Mucosa of descending colon (tissue), 3 donors: Measurements from ENCODE around the gene UBAC1. TPM values are rescaled to one million over a fixed set of nuclear protein-coding genes. Genes with fewer than 3 reads are reported as not detected.
"Not testable (repeated sequence)": the region's sequence is repeated elsewhere in the genome, so short reads cannot be mapped to it uniquely, and the experiment has no call there.

Experiments
- ATAC-seq: fragments of 200-7000 bp; cut with Tn5 transposase; one replicate; pipeline ENCODE4 v1.9.1; 2020; ENCODE audit warnings: mild to moderate bottlenecking, moderate library complexity
- DNase-seq, 3 donors: peaks; one replicate each; pipeline ENCODE4 v3.0.0-alpha.2; 2020
- H3K36me3 ChIP-seq: fragments of 200-600 bp; one replicate; pipeline ENCODE4 v1.8.0; 2021; ENCODE audit warnings: low read depth, mild to moderate bottlenecking
- H3K4me1 ChIP-seq: fragments of 200-600 bp; one replicate; pipeline ENCODE4 v1.8.0; 2021; ENCODE audit warnings: low read depth, mild to moderate bottlenecking
- H3K4me3 ChIP-seq: fragments of 200-600 bp; one replicate; pipeline ENCODE4 v1.8.0; 2021; ENCODE audit warnings: mild to moderate bottlenecking
- H3K9me3 ChIP-seq: fragments of 200-600 bp; one replicate; pipeline ENCODE4 v1.8.0; 2021; ENCODE audit warnings: mild to moderate bottlenecking
- CTCF ChIP-seq: fragments of 200-600 bp; IDR thresholded peaks from one replicate; pipeline ENCODE4 v1.8.0; 2022; ENCODE audit warnings: antibody characterized with exemption, mild to moderate bottlenecking
- intact Hi-C, 2 donors: fragments of 100-400 bp; cut with DNase I in 1 of 2; cut with micrococcal nuclease in 1 of 2; formaldehyde crosslinking; loops; one replicate each; pipeline versions ENCODE4 v1.11.0 to v1.11.1; 2022; cut with DNase I, micrococcal nuclease
- total RNA-seq, 3 donors: library from RNA; stranded (reverse); fragmentation: NEBNext Ultra II Directional in 2 of 3; extraction: Animal tissue kit (Norgen Biotek cat#: 25700) in 2 of 3; gene quantifications; one replicate each; pipeline versions ENCODE4 v1.2.1 to v1.2.4, GENCODE V29; 2021 to 2023
- donor health status: DM: no; HTN: no; CAD: no; lungs with moderate emphysema.
- donor health status: DM: no; HTN: no; CAD: no.
- donor health status: DM: no; HTN: yes; CAD: no.

UBAC1 gene
- total RNA-seq, 3 donors from 2014 or later = 55.5 to 70.4 (median 64.0) TPM

- Histone ChIP-seq H3K4me3 (no peak overlapping the region), H3K4me1 (no peaks in the 10 kb centered on the region), H3K36me3 (no peaks in the 10 kb centered on the region), H3K9me3 (peaks cover 25% of the 10 kb centered on the region)
- ATAC-seq (no peak), DNase-seq (no peak)
- intact Hi-C loops = no loop called here
- no peak for TF ChIP-seq CTCF
These were observed 39.3 kb downstream of the UBAC1 start for GRCh38 chr9:135921749-135922310.

GRCh38 chr9:135920973-135921585 lies 40.1 kb downstream of the UBAC1 start:
- no peak overlapping the region for H3K4me3 ChIP-seq

GRCh38 chr9:135920256-135920930 lies 40.8 kb downstream of the UBAC1 start:
- Histone ChIP-seq H3K4me3 (no peak overlapping the region), H3K9me3 (peaks cover 40% of the 10 kb centered on the region), H3K36me3 (no peaks in the 10 kb centered on the region), H3K4me1 (no peaks in the 10 kb centered on the region)
- intact Hi-C loops = no loop called here
- no peak for TF ChIP-seq CTCF
- no peak for DNase-seq
- ATAC-seq = no peak

More at GRCh38 chr9:135920973-135921585, 40.1 kb downstream of the UBAC1 start:
- TF ChIP-seq CTCF = no peak
- no peaks in the 10 kb centered on the region for H3K36me3 ChIP-seq
- intact Hi-C loops = no loop called here
- DNase-seq = no peak
- H3K9me3 ChIP-seq = peaks cover 33% of the 10 kb centered on the region
- no peak for ATAC-seq
- H3K4me1 ChIP-seq = no peaks in the 10 kb centered on the region

- ATAC-seq (no peak), DNase-seq (no peak)
- H3K36me3 ChIP-seq = no peaks in the 10 kb centered on the region
- H3K9me3 ChIP-seq = peaks cover 50% of the 10 kb centered on the region
- H3K4me3 ChIP-seq = no peak overlapping the region
- no peaks in the 10 kb centered on the region for H3K4me1 ChIP-seq
- intact Hi-C loops = no loop called here
- no peak for TF ChIP-seq CTCF
These were observed 41.8 kb downstream of the UBAC1 start for GRCh38 chr9:135919318-135919890.

- DNase-seq, H3K4me3 ChIP-seq, H3K4me1 ChIP-seq, ATAC-seq, H3K36me3 ChIP-seq, intact Hi-C loops: not testable (repeated sequence)
- H3K9me3 ChIP-seq = peaks cover 60% of the 10 kb centered on the region
These were observed 44.9 kb downstream of the UBAC1 start for GRCh38 chr9:135916227-135916626.

- Histone ChIP-seq H3K9me3 (peaks cover 60% of the 10 kb centered on the region), H3K36me3 (no peaks in the 10 kb centered on the region), H3K4me1 (no peaks in the 10 kb centered on the region), H3K4me3 (no peak overlapping the region)
- ATAC-seq (no peak), DNase-seq (no peak)
- intact Hi-C loops = no loop called here
- TF ChIP-seq CTCF = no peak
These were observed 46.3 kb downstream of the UBAC1 start for GRCh38 chr9:135914921-135915320.

- intact Hi-C loops, H3K4me3 ChIP-seq, ATAC-seq, DNase-seq, H3K36me3 ChIP-seq: not testable (repeated sequence)
- peaks cover 28% of the 10 kb centered on the region for H3K9me3 ChIP-seq
- H3K4me1 ChIP-seq = peaks cover 15% of the 10 kb centered on the region
These were observed 49.9 kb downstream of the UBAC1 start for GRCh38 chr9:135911233-135911632.
